Measurements from ENCODE around the gene RHPN2. TPM values are rescaled to one million over a fixed set of nuclear protein-coding genes. Genes with fewer than 3 reads are reported as not detected.

The RHPN2 gene
- total and polyA plus RNA-seq, 2 of the 13 experiments (the other 11 are each of a cell fraction or from before 2014, with no cell fraction given), result 20.3 to 48.0 TPM

DNA sequence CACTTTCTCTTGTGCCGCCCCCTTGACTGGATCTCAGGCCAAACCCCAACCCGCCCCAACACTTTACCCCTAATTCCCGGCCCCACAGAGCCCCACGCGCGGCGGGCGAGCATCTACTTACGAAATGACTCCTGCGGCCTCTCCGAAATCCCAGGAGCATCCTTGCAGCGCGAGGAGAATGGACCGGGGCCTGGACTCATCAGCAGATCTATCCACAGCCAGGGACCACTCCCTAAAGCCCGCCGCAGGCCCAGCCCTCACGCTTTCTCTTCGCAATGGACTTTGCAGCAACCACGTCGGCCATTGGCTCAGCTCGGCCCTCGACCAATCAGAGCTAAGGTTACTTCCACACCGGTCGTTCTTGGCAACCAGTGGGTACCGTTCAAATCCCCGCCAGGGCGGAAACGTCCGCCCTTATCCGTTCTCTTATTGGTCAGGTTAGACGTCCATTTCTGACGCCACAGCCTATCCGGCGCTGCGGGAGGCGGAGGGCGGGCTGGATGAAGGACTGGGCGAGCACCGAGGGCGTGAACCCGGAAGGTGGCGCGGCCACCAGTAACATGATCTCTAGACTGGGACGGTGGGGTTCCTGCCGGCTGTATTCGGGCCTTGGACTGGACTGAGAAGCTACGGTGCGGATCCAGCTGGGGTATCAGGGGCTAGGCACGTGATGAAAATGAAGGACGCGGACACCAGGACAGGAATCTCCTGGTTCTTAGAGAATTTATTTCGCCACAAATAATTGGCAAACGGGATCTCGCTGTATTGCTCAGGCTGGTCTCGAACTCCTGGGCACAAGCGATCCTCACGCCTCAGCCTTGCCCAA is 92.8 kb downstream of the RHPN2 start, which contains the start of the genes CEP89 and FAAP24 (continued):
- TF ChIP-seq SP1 (IDR thresholded peaks at IDR 0.05), result no peak
- peak; percentile 83 for TF ChIP-seq SP1 (CRISPR knock-in tag; IDR thresholded peaks at IDR 0.05)
- TF ChIP-seq ZNF572 (CRISPR knock-in tag; IDR thresholded peaks at IDR 0.05), result 0 out of 2 replicates have a peak, but pooled peaks have one; percentile 18
- TF ChIP-seq, protein P1, sequence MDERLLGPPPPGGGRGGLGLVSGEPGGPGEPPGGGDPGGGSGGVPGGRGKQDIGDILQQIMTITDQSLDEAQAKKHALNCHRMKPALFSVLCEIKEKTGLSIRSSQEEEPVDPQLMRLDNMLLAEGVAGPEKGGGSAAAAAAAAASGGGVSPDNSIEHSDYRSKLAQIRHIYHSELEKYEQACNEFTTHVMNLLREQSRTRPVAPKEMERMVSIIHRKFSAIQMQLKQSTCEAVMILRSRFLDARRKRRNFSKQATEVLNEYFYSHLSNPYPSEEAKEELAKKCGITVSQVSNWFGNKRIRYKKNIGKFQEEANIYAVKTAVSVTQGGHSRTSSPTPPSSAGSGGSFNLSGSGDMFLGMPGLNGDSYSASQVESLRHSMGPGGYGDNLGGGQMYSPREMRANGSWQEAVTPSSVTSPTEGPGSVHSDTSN (CRISPR knock-in tag; IDR thresholded peaks at IDR 0.05), result peak; percentile 96
- TF ChIP-seq TCF7L2 (IDR thresholded peaks at IDR 0.05; ENCODE audit: low read depth, low read length), result no peak
- TF ChIP-seq, protein P2, sequence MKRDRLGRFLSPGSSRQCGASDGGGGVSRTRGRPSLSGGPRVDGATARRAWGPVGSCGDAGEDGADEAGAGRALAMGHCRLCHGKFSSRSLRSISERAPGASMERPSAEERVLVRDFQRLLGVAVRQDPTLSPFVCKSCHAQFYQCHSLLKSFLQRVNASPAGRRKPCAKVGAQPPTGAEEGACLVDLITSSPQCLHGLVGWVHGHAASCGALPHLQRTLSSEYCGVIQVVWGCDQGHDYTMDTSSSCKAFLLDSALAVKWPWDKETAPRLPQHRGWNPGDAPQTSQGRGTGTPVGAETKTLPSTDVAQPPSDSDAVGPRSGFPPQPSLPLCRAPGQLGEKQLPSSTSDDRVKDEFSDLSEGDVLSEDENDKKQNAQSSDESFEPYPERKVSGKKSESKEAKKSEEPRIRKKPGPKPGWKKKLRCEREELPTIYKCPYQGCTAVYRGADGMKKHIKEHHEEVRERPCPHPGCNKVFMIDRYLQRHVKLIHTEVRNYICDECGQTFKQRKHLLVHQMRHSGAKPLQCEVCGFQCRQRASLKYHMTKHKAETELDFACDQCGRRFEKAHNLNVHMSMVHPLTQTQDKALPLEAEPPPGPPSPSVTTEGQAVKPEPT (CRISPR knock-in tag; IDR thresholded peaks at IDR 0.05; ENCODE audit: low read depth), result peak; percentile 47; the same call in 1 of the 2 replicates
- TF ChIP-seq NFATC3 (CRISPR knock-in tag; IDR thresholded peaks at IDR 0.05), result no peak
- TF ChIP-seq MLLT10 (CRISPR knock-in tag; IDR thresholded peaks at IDR 0.05), result no peak
- peak; percentile 41 for TF ChIP-seq CEBPG (CRISPR knock-in tag; IDR thresholded peaks at IDR 0.05)
- TF ChIP-seq, protein P3, sequence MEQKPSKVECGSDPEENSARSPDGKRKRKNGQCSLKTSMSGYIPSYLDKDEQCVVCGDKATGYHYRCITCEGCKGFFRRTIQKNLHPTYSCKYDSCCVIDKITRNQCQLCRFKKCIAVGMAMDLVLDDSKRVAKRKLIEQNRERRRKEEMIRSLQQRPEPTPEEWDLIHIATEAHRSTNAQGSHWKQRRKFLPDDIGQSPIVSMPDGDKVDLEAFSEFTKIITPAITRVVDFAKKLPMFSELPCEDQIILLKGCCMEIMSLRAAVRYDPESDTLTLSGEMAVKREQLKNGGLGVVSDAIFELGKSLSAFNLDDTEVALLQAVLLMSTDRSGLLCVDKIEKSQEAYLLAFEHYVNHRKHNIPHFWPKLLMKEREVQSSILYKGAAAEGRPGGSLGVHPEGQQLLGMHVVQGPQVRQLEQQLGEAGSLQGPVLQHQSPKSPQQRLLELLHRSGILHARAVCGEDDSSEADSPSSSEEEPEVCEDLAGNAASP (CRISPR knock-in tag; IDR thresholded peaks at IDR 0.05; ENCODE audit: borderline replicate concordance), result peak; percentile 72; the same call in 1 of the 2 replicates
- TF ChIP-seq ELF1 (CRISPR knock-in tag; IDR thresholded peaks at IDR 0.05), result peak; percentile 98
- no peak for TF ChIP-seq ZNF234 (CRISPR knock-in tag; conservative IDR thresholded peaks at IDR 0.05)
- no peak for TF ChIP-seq ZNF841 (CRISPR knock-in tag; IDR thresholded peaks at IDR 0.05; ENCODE audit: borderline replicate concordance)
- TF ChIP-seq KDM5A (IDR thresholded peaks at IDR 0.05; ENCODE audit: borderline replicate concordance, low read length), result peak; percentile 92
- TF ChIP-seq, protein P4, sequence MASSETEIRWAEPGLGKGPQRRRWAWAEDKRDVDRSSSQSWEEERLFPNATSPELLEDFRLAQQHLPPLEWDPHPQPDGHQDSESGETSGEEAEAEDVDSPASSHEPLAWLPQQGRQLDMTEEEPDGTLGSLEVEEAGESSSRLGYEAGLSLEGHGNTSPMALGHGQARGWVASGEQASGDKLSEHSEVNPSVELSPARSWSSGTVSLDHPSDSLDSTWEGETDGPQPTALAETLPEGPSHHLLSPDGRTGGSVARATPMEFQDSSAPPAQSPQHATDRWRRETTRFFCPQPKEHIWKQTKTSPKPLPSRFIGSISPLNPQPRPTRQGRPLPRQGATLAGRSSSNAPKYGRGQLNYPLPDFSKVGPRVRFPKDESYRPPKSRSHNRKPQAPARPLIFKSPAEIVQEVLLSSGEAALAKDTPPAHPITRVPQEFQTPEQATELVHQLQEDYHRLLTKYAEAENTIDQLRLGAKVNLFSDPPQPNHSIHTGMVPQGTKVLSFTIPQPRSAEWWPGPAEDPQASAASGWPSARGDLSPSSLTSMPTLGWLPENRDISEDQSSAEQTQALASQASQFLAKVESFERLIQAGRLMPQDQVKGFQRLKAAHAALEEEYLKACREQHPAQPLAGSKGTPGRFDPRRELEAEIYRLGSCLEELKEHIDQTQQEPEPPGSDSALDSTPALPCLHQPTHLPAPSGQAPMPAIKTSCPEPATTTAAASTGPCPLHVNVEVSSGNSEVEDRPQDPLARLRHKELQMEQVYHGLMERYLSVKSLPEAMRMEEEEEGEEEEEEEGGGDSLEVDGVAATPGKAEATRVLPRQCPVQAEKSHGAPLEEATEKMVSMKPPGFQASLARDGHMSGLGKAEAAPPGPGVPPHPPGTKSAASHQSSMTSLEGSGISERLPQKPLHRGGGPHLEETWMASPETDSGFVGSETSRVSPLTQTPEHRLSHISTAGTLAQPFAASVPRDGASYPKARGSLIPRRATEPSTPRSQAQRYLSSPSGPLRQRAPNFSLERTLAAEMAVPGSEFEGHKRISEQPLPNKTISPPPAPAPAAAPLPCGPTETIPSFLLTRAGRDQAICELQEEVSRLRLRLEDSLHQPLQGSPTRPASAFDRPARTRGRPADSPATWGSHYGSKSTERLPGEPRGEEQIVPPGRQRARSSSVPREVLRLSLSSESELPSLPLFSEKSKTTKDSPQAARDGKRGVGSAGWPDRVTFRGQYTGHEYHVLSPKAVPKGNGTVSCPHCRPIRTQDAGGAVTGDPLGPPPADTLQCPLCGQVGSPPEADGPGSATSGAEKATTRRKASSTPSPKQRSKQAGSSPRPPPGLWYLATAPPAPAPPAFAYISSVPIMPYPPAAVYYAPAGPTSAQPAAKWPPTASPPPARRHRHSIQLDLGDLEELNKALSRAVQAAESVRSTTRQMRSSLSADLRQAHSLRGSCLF (CRISPR knock-in tag; IDR thresholded peaks at IDR 0.05; ENCODE audit: borderline replicate concordance), result no peak
- TF ChIP-seq, protein P5, sequence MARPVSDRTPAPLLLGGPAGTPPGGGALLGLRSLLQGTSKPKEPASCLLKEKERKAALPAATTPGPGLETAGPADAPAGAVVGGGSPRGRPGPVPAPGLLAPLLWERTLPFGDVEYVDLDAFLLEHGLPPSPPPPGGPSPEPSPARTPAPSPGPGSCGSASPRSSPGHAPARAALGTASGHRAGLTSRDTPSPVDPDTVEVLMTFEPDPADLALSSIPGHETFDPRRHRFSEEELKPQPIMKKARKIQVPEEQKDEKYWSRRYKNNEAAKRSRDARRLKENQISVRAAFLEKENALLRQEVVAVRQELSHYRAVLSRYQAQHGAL (CRISPR knock-in tag; IDR thresholded peaks at IDR 0.05; ENCODE audit: not compliant biosample characterization), result no peak
- TF ChIP-seq FOXK2 (IDR thresholded peaks at IDR 0.05), result no peak; the same call in 1 of the 2 replicates
- no peak for TF ChIP-seq ZNF546 (CRISPR knock-in tag; conservative IDR thresholded peaks at IDR 0.05)
- TF ChIP-seq ZNF883 (CRISPR knock-in tag; IDR thresholded peaks at IDR 0.05; ENCODE audit: not compliant biosample characterization), result peak; percentile 76
- TF ChIP-seq HNRNPLL (IDR thresholded peaks at IDR 0.05; ENCODE audit: low read depth, low read length, poor library complexity, severe bottlenecking), result no peak

Data from HepG2 (cell line).